Ovary (tissue), 9 donors: Measurements from ENCODE around the gene TNS3. TPM values are rescaled to one million over a fixed set of nuclear protein-coding genes. Genes with fewer than 3 reads are reported as not detected.

Experiments
- DNase-seq, 5 donors: peaks; one replicate each; pipeline ENCODE4 v3.0.0-alpha.2; 2019 to 2020
- H3K27ac ChIP-seq, 2 donors: fragments of 200-600 bp; one replicate each; pipeline versions ENCODE4 v1.5.1 to v1.8.0; 2019 to 2022
- H3K27me3 ChIP-seq: fragments of 200-600 bp; one replicate; pipeline ENCODE4 v1.8.0; 2022
- H3K36me3 ChIP-seq: fragments of 200-600 bp; sonication (generic); one replicate; pipeline ENCODE4 v1.5.1; 2019
- H3K4me1 ChIP-seq: one replicate; pipeline ENCODE4 v1.8.1; 2013; ENCODE audit warnings: mild to moderate bottlenecking, moderate library complexity; ENCODE audit not compliant: insufficient read depth
- H3K4me3 ChIP-seq: fragments of 200-600 bp; sonication (generic); one replicate; pipeline ENCODE4 v1.5.1; 2017
- H3K9me3 ChIP-seq, 2 donors: fragments of 200-600 bp in 1 of 2; sonication (generic) in 1 of 2; one replicate each; pipeline versions ENCODE4 v1.5.1 to v1.8.1; 2013 to 2019; ENCODE audit warnings: mild to moderate bottlenecking in 1 of 2, moderate library complexity in 1 of 2
- EP300 ChIP-seq: sonication (generic); formaldehyde crosslinking; IDR thresholded peaks from one replicate; pipeline ENCODE4 v1.6.1; 2017; ENCODE audit warnings: antibody characterized with exemption
- POLR2A ChIP-seq: fragments of 450-650 bp; IDR thresholded peaks from one replicate; pipeline ENCODE4 v1.6.1; 2017; ENCODE audit warnings: antibody characterized with exemption, mild to moderate bottlenecking, moderate library complexity
- WGBS, 3 donors: extraction: QIAGEN DNeasy Blood & Tissue Kit in 1 of 3; methylation state at CpG; one replicate each; pipeline versions ENCODE4 v1.1.5 to v1.1.7; 2013 to 2017; 5-methylcytosine and 5-hydroxymethylcytosine counted together
- intact Hi-C, 4 donors: fragments of 100-400 bp; cut with DNase I; formaldehyde crosslinking; loops; one replicate each; pipeline versions ENCODE4 v1.11.0 to v1.15.1; 2022 to 2023
- polyA plus RNA-seq, 2 donors: library from polyadenylated mRNA; stranded (reverse); fragments of 200-250 nt in 1 of 2; fragments of 350-450 nt in 1 of 2; fragmentation: Illumina TruSeq in 1 of 2; extraction: RNeasy Lipid Tissue Mini Kit (QIAGEN cat#74804) in 1 of 2; gene quantifications; one replicate each; pipeline ENCODE4 v1.2.3, GENCODE V29; 2013 to 2014
- total RNA-seq, 7 donors: library from RNA; depleted of rRNA in 2 of 7; stranded (reverse); fragments of >200 nt in 2 of 7; fragmentation: NEBNext Ultra II Directional in 3 of 7; extraction: Animal tissue kit (Norgen Biotek cat#: 25700) in 3 of 7; gene quantifications; one replicate each; pipeline versions ENCODE4 v1.1.0 to v1.2.4, GENCODE V29; 2016 to 2023
- TF ChIP-seq, protein P1 (sequence below), 3 donors: fragments of 450-650 bp in 2 of 3; fragments of 200-600 bp in 1 of 3; IDR thresholded peaks; one replicate each; pipeline versions ENCODE4 v1.5.1 to v1.8.0; 2016 to 2022; ENCODE audit warnings: antibody characterized with exemption in 3 of 3, mild to moderate bottlenecking in 1 of 3
- donor health status: DM: no; HTN: no; CAD: no; lungs with moderate emphysema.
- donor health status: DM: no; HTN: no; CAD: no.
- donor health status: Bipolar disorder and iron deficiency.
- donor health status: DM: yes; HTN: yes; CAD: no.
- donor health status: DM: no; HTN: no; CAD: no.
- donor health status: DM: yes; HTN: yes; CAD: no.

The TNS3 gene
- total and polyA plus RNA-seq, 9 donors: 36.6 to 137 (median 91.3) TPM

DNA sequence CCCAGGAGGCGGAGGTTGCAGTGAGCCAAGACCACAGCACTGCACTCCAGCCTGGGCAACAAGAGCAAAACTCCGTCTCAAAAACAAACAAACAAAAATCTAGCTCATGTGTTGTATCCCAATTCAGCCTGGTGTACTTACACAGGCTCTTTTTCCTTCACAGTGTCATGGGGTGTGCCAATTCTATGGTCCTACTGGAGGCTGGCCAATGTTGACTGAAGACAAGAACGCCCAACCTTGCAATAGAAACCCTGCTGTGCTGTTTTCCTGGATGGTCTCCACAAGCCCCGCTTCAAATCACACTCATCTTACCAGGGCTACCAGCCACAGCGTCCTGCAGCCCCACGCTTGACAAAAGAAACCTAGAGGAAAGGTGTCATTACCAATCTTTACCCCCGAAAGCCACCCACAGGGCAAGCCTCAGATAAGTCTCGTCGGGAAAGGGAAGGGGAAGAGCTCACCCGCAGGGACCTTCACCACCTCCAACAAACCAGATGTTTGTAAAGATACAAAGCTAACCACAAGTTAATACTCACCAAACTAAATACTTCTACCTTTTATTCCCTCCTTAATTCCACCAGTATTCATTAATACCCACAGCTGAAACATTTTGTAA, 64.8 kb downstream of the TNS3 start:
- WGBS, 3 donors: 83 to 88% (median 83%) methylated on average over 10 of the region's 10 CpGs
- H3K27ac ChIP-seq: no peak overlapping the region

GRCh38 chr7:47516386-47516785, 65.5 kb downstream of the TNS3 start:
- no peaks in the 10 kb centered on the region for H3K27me3 ChIP-seq
- no peaks in the 10 kb centered on the region for H3K9me3 ChIP-seq
- TF ChIP-seq POLR2A (no peak), EP300 (no peak)
- TF ChIP-seq, protein P1, sequence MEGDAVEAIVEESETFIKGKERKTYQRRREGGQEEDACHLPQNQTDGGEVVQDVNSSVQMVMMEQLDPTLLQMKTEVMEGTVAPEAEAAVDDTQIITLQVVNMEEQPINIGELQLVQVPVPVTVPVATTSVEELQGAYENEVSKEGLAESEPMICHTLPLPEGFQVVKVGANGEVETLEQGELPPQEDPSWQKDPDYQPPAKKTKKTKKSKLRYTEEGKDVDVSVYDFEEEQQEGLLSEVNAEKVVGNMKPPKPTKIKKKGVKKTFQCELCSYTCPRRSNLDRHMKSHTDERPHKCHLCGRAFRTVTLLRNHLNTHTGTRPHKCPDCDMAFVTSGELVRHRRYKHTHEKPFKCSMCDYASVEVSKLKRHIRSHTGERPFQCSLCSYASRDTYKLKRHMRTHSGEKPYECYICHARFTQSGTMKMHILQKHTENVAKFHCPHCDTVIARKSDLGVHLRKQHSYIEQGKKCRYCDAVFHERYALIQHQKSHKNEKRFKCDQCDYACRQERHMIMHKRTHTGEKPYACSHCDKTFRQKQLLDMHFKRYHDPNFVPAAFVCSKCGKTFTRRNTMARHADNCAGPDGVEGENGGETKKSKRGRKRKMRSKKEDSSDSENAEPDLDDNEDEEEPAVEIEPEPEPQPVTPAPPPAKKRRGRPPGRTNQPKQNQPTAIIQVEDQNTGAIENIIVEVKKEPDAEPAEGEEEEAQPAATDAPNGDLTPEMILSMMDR (IDR thresholded peaks at IDR 0.05): no peak
- H3K4me3 ChIP-seq: no peak overlapping the region
- no peaks in the 10 kb centered on the region for H3K36me3 ChIP-seq
- H3K4me1 ChIP-seq: peaks cover 39% of the 10 kb centered on the region
- 89 to 99% (median 97%) methylated on average over 6 of the region's 6 CpGs for WGBS, 3 donors
- peak in 2 of 5 donors; percentile 15 to 25 for DNase-seq
- H3K27ac ChIP-seq: no peak overlapping the region
- intact Hi-C loops: no loop called here

More for the DNA sequence above, 64.8 kb downstream of the TNS3 start:
- Histone ChIP-seq H3K36me3 (no peaks in the 10 kb centered on the region), H3K9me3 (no peaks in the 10 kb centered on the region), H3K4me1 (peaks cover 44% of the 10 kb centered on the region), H3K27me3 (no peaks in the 10 kb centered on the region), H3K4me3 (no peak overlapping the region)
- intact Hi-C loops: no loop called here
- TF ChIP-seq POLR2A (no peak), EP300 (no peak)
- TF ChIP-seq, protein P1 (IDR thresholded peaks at IDR 0.05): no peak
- peak in 1 of 5 donors; percentile 34 for DNase-seq

DNA sequence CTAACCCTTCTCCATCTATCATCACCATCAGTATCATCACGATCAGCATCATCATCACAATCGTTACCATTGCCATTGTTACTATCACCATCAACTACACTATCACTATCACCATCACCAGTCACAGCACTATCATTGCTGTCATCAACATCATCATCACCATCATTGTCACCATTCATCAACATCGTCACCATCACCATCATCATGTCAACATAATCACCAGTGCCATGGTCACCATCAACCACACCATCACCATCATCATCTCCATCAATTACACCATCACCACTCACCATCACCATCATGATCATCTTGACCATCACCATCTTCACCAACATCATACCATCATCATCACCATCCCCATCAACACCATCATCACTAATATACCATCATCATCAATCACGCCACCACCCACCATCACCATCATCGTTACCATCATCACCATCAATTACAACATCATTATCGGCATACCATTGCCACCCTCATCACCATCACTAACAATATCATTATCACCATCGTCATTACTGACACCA, 66.5 kb downstream of the TNS3 start:
- Histone ChIP-seq H3K4me1 (peaks cover 32% of the 10 kb centered on the region), H3K4me3 (no peak overlapping the region), H3K27ac (no peak overlapping the region), H3K36me3 (no peaks in the 10 kb centered on the region), H3K9me3 (no peaks in the 10 kb centered on the region), H3K27me3 (no peaks in the 10 kb centered on the region)
- intact Hi-C loops: no loop called here
- 96 to 99% (median 96%) methylated on average over 7 of the region's 7 CpGs for WGBS, 3 donors
- no peak for DNase-seq
- TF ChIP-seq, protein P1 (IDR thresholded peaks at IDR 0.05): no peak
- TF ChIP-seq EP300 (no peak), POLR2A (no peak)

- no peak overlapping the region for H3K4me3 ChIP-seq
- DNase-seq: peak in 1 of 5 donors; percentile 1
- intact Hi-C loops: no loop called here
- 85 to 91% (median 91%) methylated on average over 3 of the region's 3 CpGs for WGBS, 3 donors
- H3K27me3 ChIP-seq: no peaks in the 10 kb centered on the region
- H3K36me3 ChIP-seq: no peaks in the 10 kb centered on the region
- H3K9me3 ChIP-seq: no peaks in the 10 kb centered on the region
- peaks cover 30% of the 10 kb centered on the region for H3K4me1 ChIP-seq
- H3K27ac ChIP-seq: no peak overlapping the region
- TF ChIP-seq, protein P1 (IDR thresholded peaks at IDR 0.05): no peak
- TF ChIP-seq EP300 (no peak), POLR2A (no peak)
Measured at GRCh38 chr7:47514818-47515217, 67.1 kb downstream of the TNS3 start.
